ENCODE measurements around the gene MTSS2. TPM values are rescaled to one million over a fixed set of nuclear protein-coding genes. Genes with fewer than 3 reads are reported as not detected.

Gene MTSS2
- total RNA-seq, 1 experiment from 2014 or later: 64.1 TPM

DNA sequence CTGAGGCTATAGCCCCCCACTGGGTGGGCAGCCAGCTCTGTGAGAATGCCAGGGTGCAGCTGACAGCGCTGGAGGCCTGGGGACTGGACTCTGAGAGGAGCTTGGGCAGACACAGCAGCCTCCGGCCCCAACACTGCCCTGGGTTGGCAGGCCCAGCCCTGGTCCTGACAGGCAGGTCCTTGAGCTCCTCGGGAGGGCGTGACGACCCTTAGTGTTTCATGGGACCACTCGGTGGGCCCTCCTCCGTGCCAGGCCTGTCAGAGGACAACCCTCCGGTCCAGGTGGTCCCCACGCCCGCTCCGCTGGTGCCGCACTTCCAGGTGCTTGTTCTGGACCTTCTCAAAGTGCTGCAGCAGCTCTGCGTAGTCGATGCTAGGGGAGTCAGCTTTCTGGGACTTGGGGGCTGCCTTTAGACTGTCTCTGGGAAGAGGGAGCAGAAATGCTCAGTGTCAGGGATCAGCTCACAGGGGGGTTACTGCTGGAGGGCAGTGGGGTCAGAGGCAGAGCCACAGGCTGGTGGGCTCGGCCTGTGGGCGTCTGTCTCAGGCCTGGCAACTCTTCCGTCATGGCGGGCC is 1.9 kb upstream of the MTSS2 start:
- H3K27ac Mint-ChIP-seq (ENCODE audit: unreplicated experiment): peak overlapping the region; percentile 69
- intact Hi-C loops (cut with micrococcal nuclease; ENCODE audit: unreplicated experiment): no loop called here
- Histone ChIP-seq H3K4me1 (peaks cover 29% of the 10 kb centered on the region), H3K36me3 (ENCODE audit: control insufficient read depth, insufficient read depth, low read length) (peaks cover 2% of the 10 kb centered on the region; the same call in 1 of the 2 replicates), H3K9me3 (no peaks in the 10 kb centered on the region), H3K27me3 (replicated peaks; ENCODE audit: control insufficient read depth, insufficient read depth, low read length) (no peaks in the 10 kb centered on the region), H3K4me3 (ENCODE audit: low read depth, low read length) (no peak overlapping the region)
- CTCF ChIA-PET: interaction anchor here (1.2 kb wide), 1 partner anchor 84 kb away, joined by 3 read pairs; no protein-coding TSS in a partner anchor
- H3K4me3 Mint-ChIP-seq (ENCODE audit: unreplicated experiment): peak overlapping the region; percentile 76
- no peaks in the 10 kb centered on the region for H3K27me3 Mint-ChIP-seq (ENCODE audit: insufficient read depth, unreplicated experiment)
- no TSS peak for BruUV-seq (replicated peaks)
- no peak for DNase-seq
- POLR2A ChIA-PET: no interaction called here
- H3K36me3 Mint-ChIP-seq (ENCODE audit: insufficient read depth, unreplicated experiment): peaks cover 28% of the 10 kb centered on the region
- H3K9me3 Mint-ChIP-seq (ENCODE audit: unreplicated experiment): no peaks in the 10 kb centered on the region
- TF ChIP-seq, protein P1, sequence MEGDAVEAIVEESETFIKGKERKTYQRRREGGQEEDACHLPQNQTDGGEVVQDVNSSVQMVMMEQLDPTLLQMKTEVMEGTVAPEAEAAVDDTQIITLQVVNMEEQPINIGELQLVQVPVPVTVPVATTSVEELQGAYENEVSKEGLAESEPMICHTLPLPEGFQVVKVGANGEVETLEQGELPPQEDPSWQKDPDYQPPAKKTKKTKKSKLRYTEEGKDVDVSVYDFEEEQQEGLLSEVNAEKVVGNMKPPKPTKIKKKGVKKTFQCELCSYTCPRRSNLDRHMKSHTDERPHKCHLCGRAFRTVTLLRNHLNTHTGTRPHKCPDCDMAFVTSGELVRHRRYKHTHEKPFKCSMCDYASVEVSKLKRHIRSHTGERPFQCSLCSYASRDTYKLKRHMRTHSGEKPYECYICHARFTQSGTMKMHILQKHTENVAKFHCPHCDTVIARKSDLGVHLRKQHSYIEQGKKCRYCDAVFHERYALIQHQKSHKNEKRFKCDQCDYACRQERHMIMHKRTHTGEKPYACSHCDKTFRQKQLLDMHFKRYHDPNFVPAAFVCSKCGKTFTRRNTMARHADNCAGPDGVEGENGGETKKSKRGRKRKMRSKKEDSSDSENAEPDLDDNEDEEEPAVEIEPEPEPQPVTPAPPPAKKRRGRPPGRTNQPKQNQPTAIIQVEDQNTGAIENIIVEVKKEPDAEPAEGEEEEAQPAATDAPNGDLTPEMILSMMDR (IDR thresholded peaks at IDR 0.05; ENCODE audit: insufficient read depth in 1 of 2, low read depth in 1 of 2, low read length in 1 of 2, severe bottlenecking in 1 of 2, unreplicated experiment in 1 of 2): no peak
- peaks cover 20% of the 10 kb centered on the region for H3K4me1 Mint-ChIP-seq (ENCODE audit: low read depth, unreplicated experiment)

DNA sequence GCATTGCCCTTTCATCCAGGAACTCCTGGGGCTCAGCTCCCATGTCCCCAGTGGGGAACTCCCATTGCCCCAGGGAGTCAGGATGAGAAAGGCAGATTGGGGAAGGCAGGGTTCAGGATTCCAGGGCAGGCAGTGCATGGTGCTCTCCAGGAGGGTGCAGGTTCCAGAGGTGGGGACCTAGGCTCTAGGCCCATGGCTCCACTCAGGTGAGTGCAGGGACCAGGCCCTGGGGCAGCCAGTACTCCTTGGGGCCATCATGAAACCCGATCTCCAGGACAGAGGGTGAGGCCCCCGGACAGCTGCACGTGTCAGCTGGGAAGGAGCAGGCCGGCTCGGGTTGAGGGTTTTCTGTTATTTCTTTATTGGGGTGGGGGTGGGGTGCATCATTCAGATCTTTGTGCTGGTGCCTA is 1.3 kb upstream of the MTSS2 start:
- Histone ChIP-seq H3K27me3 (replicated peaks; ENCODE audit: control insufficient read depth, insufficient read depth, low read length) (no peaks in the 10 kb centered on the region), H3K9me3 (no peaks in the 10 kb centered on the region), H3K4me1 (peaks cover 29% of the 10 kb centered on the region), H3K36me3 (ENCODE audit: control insufficient read depth, insufficient read depth, low read length) (peaks cover 2% of the 10 kb centered on the region; the same call in 1 of the 2 replicates), H3K4me3 (ENCODE audit: low read depth, low read length) (no peak overlapping the region)
- H3K9me3 Mint-ChIP-seq (ENCODE audit: unreplicated experiment): no peaks in the 10 kb centered on the region
- no peaks in the 10 kb centered on the region for H3K27me3 Mint-ChIP-seq (ENCODE audit: insufficient read depth, unreplicated experiment)
- TF ChIP-seq, protein P1 (IDR thresholded peaks at IDR 0.05; ENCODE audit: insufficient read depth in 1 of 2, low read depth in 1 of 2, low read length in 1 of 2, severe bottlenecking in 1 of 2, unreplicated experiment in 1 of 2): no peak
- peaks cover 24% of the 10 kb centered on the region for H3K4me1 Mint-ChIP-seq (ENCODE audit: low read depth, unreplicated experiment)
- ChIA-PET POLR2A (no interaction called here), CTCF (interaction anchor here (1.2 kb wide), 1 partner anchor 84 kb away, joined by 3 read pairs; no protein-coding TSS in a partner anchor)
- peak overlapping the region; percentile 76 for H3K4me3 Mint-ChIP-seq (ENCODE audit: unreplicated experiment)
- H3K36me3 Mint-ChIP-seq (ENCODE audit: insufficient read depth, unreplicated experiment): peaks cover 27% of the 10 kb centered on the region
- DNase-seq: no peak
- no TSS peak for BruUV-seq (replicated peaks)
- H3K27ac Mint-ChIP-seq (ENCODE audit: unreplicated experiment): peak overlapping the region; percentile 69
- intact Hi-C loops (cut with micrococcal nuclease; ENCODE audit: unreplicated experiment): no loop called here

DNA sequence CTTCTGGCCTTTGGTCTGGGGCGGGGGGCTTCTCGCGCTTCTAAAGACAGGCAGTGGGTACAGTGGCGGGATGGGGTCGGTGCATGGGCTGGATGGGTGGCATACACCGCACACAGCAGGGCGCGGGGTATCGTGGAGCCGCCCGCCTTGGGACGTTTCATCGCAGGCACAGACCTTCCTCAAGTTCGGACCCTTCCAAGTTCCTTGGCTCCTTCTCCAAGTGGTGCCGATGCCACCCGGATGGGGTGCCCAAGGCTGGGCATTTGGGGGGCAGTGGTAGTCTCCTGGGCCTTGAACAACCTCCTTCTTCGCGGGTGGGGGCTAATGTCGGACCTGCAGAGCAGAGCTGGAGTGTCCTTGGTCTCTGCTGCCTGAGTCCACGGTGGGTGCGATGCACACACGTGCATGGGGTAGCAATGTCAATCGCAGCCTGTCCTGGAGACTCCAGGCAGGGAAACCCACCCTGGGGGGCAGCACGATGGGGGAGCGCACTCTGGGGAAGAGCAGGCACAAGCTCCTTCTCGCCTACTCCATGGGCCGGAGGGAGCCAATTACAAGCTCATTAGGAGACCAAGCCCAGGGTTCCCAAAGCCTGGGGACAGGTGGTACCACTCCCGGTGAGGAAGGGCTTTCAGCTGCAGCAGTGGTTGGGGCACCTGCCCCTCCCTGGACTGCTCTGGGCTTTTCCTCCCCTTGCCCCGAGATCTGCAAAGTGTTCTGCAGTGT is 686 bp upstream of the MTSS2 start:
- TF ChIP-seq, protein P1 (IDR thresholded peaks at IDR 0.05; ENCODE audit: insufficient read depth in 1 of 2, low read depth in 1 of 2, low read length in 1 of 2, severe bottlenecking in 1 of 2, unreplicated experiment in 1 of 2): no peak
- Histone ChIP-seq H3K9me3 (no peaks in the 10 kb centered on the region), H3K27me3 (replicated peaks; ENCODE audit: control insufficient read depth, insufficient read depth, low read length) (no peaks in the 10 kb centered on the region), H3K4me3 (ENCODE audit: low read depth, low read length) (peak overlapping the region; percentile 95), H3K4me1 (peaks cover 35% of the 10 kb centered on the region), H3K36me3 (ENCODE audit: control insufficient read depth, insufficient read depth, low read length) (peaks cover 2% of the 10 kb centered on the region; the same call in 1 of the 2 replicates)
- intact Hi-C loops (cut with micrococcal nuclease; ENCODE audit: unreplicated experiment): no loop called here
- Mint-ChIP-seq H3K9me3 (ENCODE audit: unreplicated experiment) (no peaks in the 10 kb centered on the region), H3K36me3 (ENCODE audit: insufficient read depth, unreplicated experiment) (peaks cover 27% of the 10 kb centered on the region), H3K27me3 (ENCODE audit: insufficient read depth, unreplicated experiment) (no peaks in the 10 kb centered on the region), H3K27ac (ENCODE audit: unreplicated experiment) (peak overlapping the region; percentile 69), H3K4me3 (ENCODE audit: unreplicated experiment) (peak overlapping the region; percentile 76), H3K4me1 (ENCODE audit: low read depth, unreplicated experiment) (peaks cover 29% of the 10 kb centered on the region)
- ChIA-PET CTCF (no interaction called here), POLR2A (no interaction called here)
- no peak for DNase-seq
- no TSS peak for BruUV-seq (replicated peaks)

All from Caco-2 (cell line).